Liver (tissue), 3 donors: ENCODE data around the gene KCNK3.

Source experiments
- ATF3 ChIP-seq: IDR thresholded peaks from 2 replicates; pipeline ENCODE4 v1.6.1; 2016; ENCODE audit warnings: antibody characterized with exemption
- CTCF ChIP-seq: fragments of 150-350 bp; IDR thresholded peaks from 2 replicates; pipeline ENCODE4 v1.5.1; 2017; ENCODE audit warnings: improper control_type of control experiment, low read depth, low read length; ENCODE audit not compliant: missing input control
- EGR1 ChIP-seq, 2 donors: IDR thresholded peaks; 2 replicates each; pipeline ENCODE4 v1.6.1; 2016 to 2018; ENCODE audit warnings: antibody characterized with exemption in 2 of 2, low read depth in 2 of 2
- FOXA1 ChIP-seq: IDR thresholded peaks from 2 replicates; pipeline ENCODE4 v1.6.1; 2016; ENCODE audit warnings: antibody characterized with exemption
- GABPA ChIP-seq, 2 donors: IDR thresholded peaks in 1 of 2; conservative IDR thresholded peaks in 1 of 2; 2 replicates each; pipeline ENCODE4 v1.6.1; 2016; ENCODE audit warnings: antibody characterized with exemption in 2 of 2, mild to moderate bottlenecking in 1 of 2, moderate library complexity in 1 of 2
- HNF4G ChIP-seq: IDR thresholded peaks from 2 replicates; pipeline ENCODE4 v1.6.1; 2016; ENCODE audit warnings: antibody characterized with exemption
- RAD21 ChIP-seq, 2 donors: IDR thresholded peaks; 2 replicates each; pipeline ENCODE4 v1.6.1; 2016; ENCODE audit warnings: antibody characterized with exemption in 2 of 2, mild to moderate bottlenecking in 2 of 2
- REST ChIP-seq: IDR thresholded peaks from 2 replicates; pipeline ENCODE4 v1.6.1; 2016; ENCODE audit warnings: antibody characterized with exemption, mild to moderate bottlenecking
- RXRA ChIP-seq, 2 donors: IDR thresholded peaks; 2 replicates each; pipeline ENCODE4 v1.6.1; 2017 to 2018; ENCODE audit warnings: antibody characterized with exemption in 2 of 2, mild to moderate bottlenecking in 1 of 2
- SP1 ChIP-seq: IDR thresholded peaks from 2 replicates; pipeline ENCODE4 v1.6.1; 2018; ENCODE audit warnings: antibody characterized with exemption, mild to moderate bottlenecking
- YY1 ChIP-seq: IDR thresholded peaks from 2 replicates; pipeline ENCODE4 v1.6.1; 2016; ENCODE audit warnings: antibody characterized with exemption, mild to moderate bottlenecking
- donor health status: healthy.
- donor health status: healthy.

- no peak for TF ChIP-seq CTCF
- TF ChIP-seq GABPA (IDR thresholded peaks at IDR 0.05 in 1 of 2, conservative IDR thresholded peaks at IDR 0.05 in 1 of 2), result no peak
- no peak for TF ChIP-seq RAD21 (IDR thresholded peaks at IDR 0.05)
- TF ChIP-seq HNF4G, result no peak
- TF ChIP-seq SP1, result no peak
- no peak for TF ChIP-seq FOXA1
- TF ChIP-seq RXRA (IDR thresholded peaks at IDR 0.05), result no peak
- TF ChIP-seq YY1, result no peak
- TF ChIP-seq ATF3, result no peak
- no peak for TF ChIP-seq REST
- no peak for TF ChIP-seq EGR1 (IDR thresholded peaks at IDR 0.05; ENCODE audit: low read depth in 2 of 2)
Measured at GRCh38 chr2:26691161-26691560, 1.4 kb upstream of the KCNK3 start.
